HEK293T (cell line): ENCODE data around the gene BMAL2.

ENCODE experiments used
- CTCF ChIA-PET: fragments of 350-600 bp; formaldehyde crosslinking; extraction: SDS; loops from one replicate; lab custom pipeline; 2021; ENCODE audit warnings: antibody characterized with exemption, inconsistent platforms; lab: Yijun Ruan, JAX
- POLR2A ChIA-PET: fragments of 350-600 bp; formaldehyde crosslinking; extraction: SDS; loops from one replicate; lab custom pipeline; 2020; ENCODE audit warnings: antibody characterized with exemption, inconsistent platforms; lab: Yijun Ruan, JAX
- DNase-seq: peaks from one replicate; pipeline ENCODE4 v3.0.0; 2012; ENCODE audit warnings: mixed read lengths; ENCODE audit errors: extremely low spot score
- ARNT ChIP-seq: fragments of 450-650 bp; IDR thresholded peaks from 2 replicates; pipeline ENCODE4 v1.6.1; 2017; ENCODE audit warnings: mild to moderate bottlenecking
- BHLHE40 ChIP-seq: fragments of 450-650 bp; IDR thresholded peaks from 2 replicates; pipeline ENCODE4 v1.6.1; 2016; ENCODE audit warnings: mild to moderate bottlenecking, moderate library complexity, borderline replicate concordance
- CTBP1 ChIP-seq: fragments of 450-650 bp; IDR thresholded peaks from 2 replicates; pipeline ENCODE4 v1.6.1; 2016; ENCODE audit warnings: borderline replicate concordance
- ELF4 ChIP-seq: fragments of 450-650 bp; IDR thresholded peaks from 2 replicates; pipeline ENCODE4 v1.6.1; 2017; ENCODE audit warnings: antibody characterized with exemption
- FOXA1 ChIP-seq: fragments of 450-650 bp; IDR thresholded peaks from 2 replicates; pipeline ENCODE4 v1.6.1; 2016; ENCODE audit warnings: mild to moderate bottlenecking
- FOXK2 ChIP-seq: fragments of 450-650 bp; IDR thresholded peaks from 2 replicates; pipeline ENCODE4 v1.6.1; 2016; ENCODE audit warnings: mild to moderate bottlenecking
- FOXM1 ChIP-seq: fragments of 450-650 bp; IDR thresholded peaks from 2 replicates; pipeline ENCODE4 v1.6.1; 2017; ENCODE audit warnings: mild to moderate bottlenecking, borderline replicate concordance
- HDGF ChIP-seq: fragments of 450-650 bp; IDR thresholded peaks from 2 replicates; pipeline ENCODE4 v1.6.1; 2017; ENCODE audit warnings: antibody characterized with exemption, borderline replicate concordance
- L3MBTL2 ChIP-seq: fragments of 450-650 bp; conservative IDR thresholded peaks from 2 replicates; pipeline ENCODE4 v1.6.1; 2016; ENCODE audit warnings: mild to moderate bottlenecking
- LEF1 ChIP-seq: fragments of 450-650 bp; IDR thresholded peaks from 2 replicates; pipeline ENCODE4 v1.6.1; 2017; ENCODE audit warnings: mild to moderate bottlenecking, borderline replicate concordance
- NFRKB ChIP-seq: fragments of 450-650 bp; IDR thresholded peaks from 2 replicates; pipeline ENCODE4 v1.6.1; 2016; ENCODE audit warnings: mild to moderate bottlenecking, moderate library complexity
- SP1 ChIP-seq: fragments of 450-650 bp; IDR thresholded peaks from 2 replicates; pipeline ENCODE4 v1.6.1; 2017
- SUZ12 ChIP-seq: fragments of 450-650 bp; IDR thresholded peaks from 2 replicates; pipeline ENCODE4 v1.6.1; 2016; ENCODE audit warnings: mild to moderate bottlenecking
- TARDBP ChIP-seq: fragments of 450-650 bp; IDR thresholded peaks from 2 replicates; pipeline ENCODE4 v1.6.1; 2016
- ZNF384 ChIP-seq: fragments of 450-650 bp; IDR thresholded peaks from 2 replicates; pipeline ENCODE4 v1.6.1; 2016
- TF ChIP-seq, protein P1 (sequence below): fragments of 450-650 bp; IDR thresholded peaks from 2 replicates; pipeline ENCODE4 v1.6.1; 2016

The BMAL2 gene

DNA sequence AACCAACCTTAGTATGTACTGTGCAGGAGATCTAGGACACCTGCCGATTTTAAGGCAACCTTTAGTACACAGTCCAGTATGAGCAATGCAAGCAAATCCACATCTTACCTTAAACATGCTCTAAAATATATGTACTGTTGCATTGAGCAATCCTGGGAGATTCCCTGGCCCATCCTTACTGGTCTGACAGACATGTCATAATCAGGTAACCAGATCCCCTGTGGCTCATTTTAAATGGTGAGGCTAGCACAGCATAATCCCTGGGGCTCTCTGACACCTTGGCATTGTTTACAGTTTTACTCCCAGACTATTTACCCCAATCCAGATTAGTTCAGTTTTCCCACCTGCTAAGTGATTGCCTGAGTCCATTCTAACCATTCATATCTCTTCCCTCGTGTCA lies 15.1 kb downstream of the BMAL2 start:
- no peak for DNase-seq
- CTCF ChIA-PET = no interaction called here
- POLR2A ChIA-PET = no interaction called here

DNA sequence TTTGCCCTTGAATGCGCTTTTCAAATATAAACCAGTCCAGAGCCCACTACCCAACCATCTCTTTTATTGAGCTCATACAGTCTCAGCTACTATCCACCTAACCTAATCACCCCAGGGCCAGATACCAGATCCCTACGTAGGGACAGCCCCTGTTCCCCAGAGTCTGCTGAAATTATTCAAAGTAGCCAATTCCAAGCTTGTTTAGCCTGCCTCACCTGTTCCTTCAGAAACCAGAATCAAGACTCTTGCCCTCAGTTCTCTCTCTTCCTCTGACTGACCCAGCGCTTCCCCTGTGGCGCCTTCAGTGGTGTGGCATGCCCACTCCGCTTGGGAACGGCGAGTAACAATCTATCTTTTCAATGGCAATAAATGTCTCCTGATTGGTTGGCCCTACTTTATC lies 18.8 kb downstream of the BMAL2 start:
- TF ChIP-seq ZNF384 (no peak), BHLHE40 (no peak), TARDBP (no peak), NFRKB (no peak), FOXK2 (no peak), HDGF (no peak), LEF1 (no peak), ELF4 (no peak), SP1 (no peak), L3MBTL2 (no peak), CTBP1 (no peak), ARNT (no peak), FOXA1 (no peak), FOXM1 (no peak), SUZ12 (no peak)
- TF ChIP-seq, protein P1, sequence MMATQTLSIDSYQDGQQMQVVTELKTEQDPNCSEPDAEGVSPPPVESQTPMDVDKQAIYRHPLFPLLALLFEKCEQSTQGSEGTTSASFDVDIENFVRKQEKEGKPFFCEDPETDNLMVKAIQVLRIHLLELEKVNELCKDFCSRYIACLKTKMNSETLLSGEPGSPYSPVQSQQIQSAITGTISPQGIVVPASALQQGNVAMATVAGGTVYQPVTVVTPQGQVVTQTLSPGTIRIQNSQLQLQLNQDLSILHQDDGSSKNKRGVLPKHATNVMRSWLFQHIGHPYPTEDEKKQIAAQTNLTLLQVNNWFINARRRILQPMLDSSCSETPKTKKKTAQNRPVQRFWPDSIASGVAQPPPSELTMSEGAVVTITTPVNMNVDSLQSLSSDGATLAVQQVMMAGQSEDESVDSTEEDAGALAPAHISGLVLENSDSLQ = no peak
- DNase-seq = no peak
- ChIA-PET CTCF (no interaction called here), POLR2A (no interaction called here)

More for the DNA sequence above, 15.1 kb downstream of the BMAL2 start:
- no peak for TF ChIP-seq CTBP1
- TF ChIP-seq L3MBTL2 = no peak
- TF ChIP-seq ARNT = no peak
- TF ChIP-seq FOXA1 = no peak
- TF ChIP-seq SUZ12 = no peak
- no peak for TF ChIP-seq NFRKB
- no peak for TF ChIP-seq BHLHE40
- TF ChIP-seq ELF4 = no peak
- TF ChIP-seq FOXM1 = no peak
- TF ChIP-seq, protein P1 = no peak
- no peak for TF ChIP-seq HDGF
- TF ChIP-seq LEF1 = no peak

DNA sequence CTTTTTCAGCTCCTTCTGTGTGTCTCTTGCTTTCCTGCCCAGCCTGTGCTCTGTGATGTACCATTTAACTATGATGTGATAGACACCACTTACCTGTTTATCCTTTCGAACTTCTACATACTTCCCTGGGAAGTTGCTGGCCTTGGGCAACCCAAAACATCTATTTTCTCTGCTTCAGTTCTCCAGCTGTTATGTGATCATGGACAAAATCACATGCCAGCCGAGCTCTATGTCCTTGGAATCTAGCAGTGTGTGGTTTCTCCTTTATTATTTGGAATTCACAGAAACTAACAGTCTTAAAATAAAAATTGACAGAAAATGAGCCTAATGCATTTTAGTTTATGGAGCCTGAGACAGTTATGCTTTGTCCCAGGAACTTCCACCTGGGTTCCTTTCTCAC lies 22.9 kb downstream of the BMAL2 start:
- DNase-seq = no peak
- POLR2A ChIA-PET = no interaction called here
- TF ChIP-seq HDGF = no peak
- TF ChIP-seq FOXA1 = no peak
- TF ChIP-seq FOXM1 = no peak
- no peak for TF ChIP-seq BHLHE40
- TF ChIP-seq SP1 = no peak
- no peak for TF ChIP-seq ELF4
- TF ChIP-seq L3MBTL2 = no peak
- TF ChIP-seq ZNF384 = no peak
- no peak for TF ChIP-seq TARDBP
- TF ChIP-seq ARNT = no peak
- TF ChIP-seq FOXK2 = no peak
- TF ChIP-seq, protein P1 = no peak
- TF ChIP-seq CTBP1 = no peak
- no peak for TF ChIP-seq LEF1
- no peak for TF ChIP-seq NFRKB
- TF ChIP-seq SUZ12 = no peak
- CTCF ChIA-PET = no interaction called here

DNA sequence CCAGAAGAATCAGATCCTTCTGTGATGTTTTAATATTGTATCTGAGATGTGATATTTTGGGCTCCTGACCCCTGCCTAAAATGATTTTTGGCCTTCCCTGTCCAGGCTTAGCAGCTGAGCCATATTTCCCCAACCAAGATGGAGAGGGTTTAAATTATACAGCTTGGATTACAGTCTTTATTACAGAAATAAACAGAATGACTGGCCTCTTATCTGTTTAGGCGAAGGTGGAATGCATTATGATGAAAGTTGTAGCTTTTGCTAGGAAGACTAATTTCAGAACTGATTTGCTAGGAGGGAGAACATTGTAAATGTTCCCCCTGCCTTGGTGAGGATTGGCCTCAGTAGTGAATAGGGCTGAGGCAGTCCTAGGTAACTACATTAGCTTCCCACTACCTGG lies 23.3 kb downstream of the BMAL2 start:
- no peak for TF ChIP-seq TARDBP
- no peak for TF ChIP-seq L3MBTL2
- TF ChIP-seq FOXK2 = no peak
- no peak for TF ChIP-seq ELF4
- TF ChIP-seq FOXM1 = no peak
- TF ChIP-seq SUZ12 = no peak
- TF ChIP-seq, protein P1 = no peak
- TF ChIP-seq LEF1 = no peak
- TF ChIP-seq ZNF384 = no peak
- no peak for TF ChIP-seq HDGF
- no peak for TF ChIP-seq FOXA1
- no peak for TF ChIP-seq SP1
- no peak for TF ChIP-seq CTBP1
- TF ChIP-seq ARNT = no peak
- no peak for TF ChIP-seq BHLHE40
- POLR2A ChIA-PET = interaction anchor here (0.8 kb wide), 1 partner anchor 9 kb away, joined by 3 read pairs; no protein-coding TSS in a partner anchor
- CTCF ChIA-PET = no interaction called here
- no peak for DNase-seq

DNA sequence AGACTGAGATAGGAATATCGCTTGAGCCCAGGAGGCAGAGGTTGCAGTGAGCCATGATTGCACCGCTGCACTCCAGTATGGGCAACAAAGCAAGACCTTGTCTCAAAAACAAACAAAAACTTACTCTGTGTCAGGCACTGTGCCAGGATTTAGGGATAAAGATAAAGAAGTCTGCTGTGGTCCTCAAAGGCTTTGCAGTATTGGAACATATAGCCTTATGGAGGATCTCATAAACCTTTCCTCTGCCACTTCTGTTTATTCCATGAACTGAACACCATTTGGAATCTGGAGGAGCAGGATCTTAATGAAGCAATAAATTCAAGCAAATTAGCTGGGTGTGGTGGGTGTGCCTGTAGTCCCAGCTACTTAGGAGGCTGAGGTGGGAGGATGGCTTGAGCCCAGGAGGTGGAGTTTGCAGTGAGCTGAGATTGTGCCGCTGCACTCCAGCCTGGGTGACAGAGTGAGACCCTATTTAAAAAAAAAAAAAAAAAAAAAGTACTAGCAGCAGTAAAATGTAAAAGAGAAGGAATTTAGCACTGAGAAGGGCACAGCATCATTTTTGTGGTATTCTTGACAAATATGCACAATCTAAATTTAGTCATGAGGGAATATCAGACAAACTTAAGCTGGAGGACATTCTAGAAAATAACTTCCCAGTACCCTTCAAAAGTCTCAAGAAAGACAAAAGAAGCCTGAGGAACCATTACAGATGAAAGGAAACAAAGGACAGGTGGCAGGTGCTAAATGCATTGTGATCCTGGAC lies 27.1 kb downstream of the BMAL2 start:
- TF ChIP-seq HDGF (no peak), TARDBP (no peak), FOXM1 (no peak), ELF4 (no peak)
- TF ChIP-seq, protein P1 = no peak
- POLR2A ChIA-PET = no interaction called here

More for the DNA sequence above, 27.1 kb downstream of the BMAL2 start:
- DNase-seq = no peak
- CTCF ChIA-PET = no interaction called here
